ENCODE measurements around the gene FCHSD2. TPM values are rescaled to one million over a fixed set of nuclear protein-coding genes. Genes with fewer than 3 reads are reported as not detected.

Gene FCHSD2
- total and polyA plus RNA-seq, 2 of the 8 experiments (the other 6 are each of a cell fraction or from before 2014, with no cell fraction given), result 4.1 to 7.8 TPM

GRCh38 chr11:73176145-73176873 lies 34.2 kb upstream of the FCHSD2 start (continued):
- TF ChIP-seq CTCF (IDR thresholded peaks at IDR 0.05; ENCODE audit: control extremely low read depth in 1 of 3, insufficient read depth in 1 of 3, low read depth in 1 of 3, low read length in 3 of 3) (no peak), E2F6 (IDR thresholded peaks at IDR 0.05) (no peak), CHD2 (IDR thresholded peaks at IDR 0.05; ENCODE audit: low read length) (no peak), SIN3A (conservative IDR thresholded peaks at IDR 0.05 in 1 of 2, IDR thresholded peaks at IDR 0.05 in 1 of 2; ENCODE audit: low read depth in 1 of 2, low read length in 2 of 2) (no peak), POLR2AphosphoS5 (IDR thresholded peaks at IDR 0.05; ENCODE audit: low read depth, low read length) (no peak)
